ENCODE measurements around the gene AAK1. TPM values are rescaled to one million over a fixed set of nuclear protein-coding genes. Genes with fewer than 3 reads are reported as not detected.
A peak's percentile ranks its signal among the peaks of the same experiment; 100 is the strongest.

Gene AAK1
- total RNA-seq, 2 experiments from 2014 or later: 114 to 115 TPM

DNA sequence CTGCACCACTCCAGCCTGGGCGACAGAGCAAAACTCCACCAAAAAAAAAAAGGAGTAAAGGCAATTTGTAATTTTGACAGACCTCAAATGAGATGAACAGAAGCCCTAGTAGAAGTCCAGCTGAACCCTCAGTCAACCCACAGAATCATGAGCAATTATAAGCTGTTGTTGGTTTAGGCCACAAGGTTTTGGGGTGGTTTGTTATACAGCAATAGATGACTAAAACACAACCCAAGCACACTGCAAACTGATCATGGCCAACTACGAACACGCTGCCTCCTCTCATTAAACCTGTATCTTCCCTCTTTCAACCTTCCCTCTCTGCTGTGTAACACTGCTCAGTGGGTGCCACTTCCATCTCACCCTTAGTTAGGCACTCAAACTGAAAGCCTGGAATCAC is 22.1 kb downstream of the AAK1 start:
- no peak overlapping the region for H3K4me3 Mint-ChIP-seq
- H3K27ac Mint-ChIP-seq: peak overlapping the region; percentile 43

DNA sequence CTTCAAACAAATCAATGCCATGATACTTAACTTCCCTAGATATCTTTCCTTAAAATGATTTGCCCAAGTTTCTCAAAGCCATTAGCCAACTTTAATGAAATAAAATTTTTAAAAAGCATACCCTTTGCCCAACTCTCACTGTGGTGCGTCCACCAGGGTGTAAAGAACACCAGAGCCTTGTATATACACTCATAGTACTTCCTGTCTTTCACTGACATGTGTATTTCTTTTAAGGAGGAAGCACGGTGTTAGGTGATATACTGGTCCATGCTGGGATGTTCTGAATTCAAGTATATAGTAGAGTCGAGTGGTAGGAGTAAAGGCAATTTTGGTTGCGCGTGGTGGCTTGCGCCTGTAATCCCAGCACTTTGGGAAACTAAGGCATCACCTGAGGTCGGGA is 22.7 kb downstream of the AAK1 start:
- Mint-ChIP-seq H3K4me1 (ENCODE audit: low read depth) (peaks cover 19% of the 10 kb centered on the region), H3K4me3 (no peak overlapping the region), H3K27ac (no peak overlapping the region), H3K27me3 (no peaks in the 10 kb centered on the region), H3K9me3 (peaks cover 4% of the 10 kb centered on the region), H3K36me3 (ENCODE audit: low read depth) (peaks cover 20% of the 10 kb centered on the region)
- no peak for ATAC-seq
- TF ChIP-seq, protein P1, sequence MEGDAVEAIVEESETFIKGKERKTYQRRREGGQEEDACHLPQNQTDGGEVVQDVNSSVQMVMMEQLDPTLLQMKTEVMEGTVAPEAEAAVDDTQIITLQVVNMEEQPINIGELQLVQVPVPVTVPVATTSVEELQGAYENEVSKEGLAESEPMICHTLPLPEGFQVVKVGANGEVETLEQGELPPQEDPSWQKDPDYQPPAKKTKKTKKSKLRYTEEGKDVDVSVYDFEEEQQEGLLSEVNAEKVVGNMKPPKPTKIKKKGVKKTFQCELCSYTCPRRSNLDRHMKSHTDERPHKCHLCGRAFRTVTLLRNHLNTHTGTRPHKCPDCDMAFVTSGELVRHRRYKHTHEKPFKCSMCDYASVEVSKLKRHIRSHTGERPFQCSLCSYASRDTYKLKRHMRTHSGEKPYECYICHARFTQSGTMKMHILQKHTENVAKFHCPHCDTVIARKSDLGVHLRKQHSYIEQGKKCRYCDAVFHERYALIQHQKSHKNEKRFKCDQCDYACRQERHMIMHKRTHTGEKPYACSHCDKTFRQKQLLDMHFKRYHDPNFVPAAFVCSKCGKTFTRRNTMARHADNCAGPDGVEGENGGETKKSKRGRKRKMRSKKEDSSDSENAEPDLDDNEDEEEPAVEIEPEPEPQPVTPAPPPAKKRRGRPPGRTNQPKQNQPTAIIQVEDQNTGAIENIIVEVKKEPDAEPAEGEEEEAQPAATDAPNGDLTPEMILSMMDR (IDR thresholded peaks at IDR 0.05): no peak
- no peak for DNase-seq
- CTCF ChIA-PET: interaction anchor here (0.7 to 2.5 kb wide), 4 partner anchors 8 to 56 kb away, joined by 3 to 24 read pairs (median 3); no protein-coding TSS in a partner anchor
- POLR2A ChIA-PET: interaction anchor here (1.1 to 1.7 kb wide), 4 partner anchors 11 to 23 kb away, joined by 3 to 5 read pairs (median 4); partner anchors contain the start of gene AAK1
- intact Hi-C loops (cut with micrococcal nuclease): no loop called here

More for the DNA sequence above, 22.1 kb downstream of the AAK1 start:
- no peak for ATAC-seq
- Mint-ChIP-seq H3K9me3 (peaks cover 4% of the 10 kb centered on the region), H3K4me1 (ENCODE audit: low read depth) (peaks cover 16% of the 10 kb centered on the region), H3K27me3 (no peaks in the 10 kb centered on the region), H3K36me3 (ENCODE audit: low read depth) (peaks cover 18% of the 10 kb centered on the region)
- intact Hi-C loops (cut with micrococcal nuclease): no loop called here
- TF ChIP-seq, protein P1 (IDR thresholded peaks at IDR 0.05): no peak
- POLR2A ChIA-PET: interaction anchor here (1.2 to 1.7 kb wide), 3 partner anchors 11 to 22 kb away, joined by 3 to 5 read pairs (median 4); partner anchors contain the start of gene AAK1
- CTCF ChIA-PET: interaction anchor here (1.2 to 2.5 kb wide), 2 partner anchors 39 to 56 kb away, joined by 3 to 24 read pairs; no protein-coding TSS in a partner anchor
- peak; percentile 28 for DNase-seq

DNA sequence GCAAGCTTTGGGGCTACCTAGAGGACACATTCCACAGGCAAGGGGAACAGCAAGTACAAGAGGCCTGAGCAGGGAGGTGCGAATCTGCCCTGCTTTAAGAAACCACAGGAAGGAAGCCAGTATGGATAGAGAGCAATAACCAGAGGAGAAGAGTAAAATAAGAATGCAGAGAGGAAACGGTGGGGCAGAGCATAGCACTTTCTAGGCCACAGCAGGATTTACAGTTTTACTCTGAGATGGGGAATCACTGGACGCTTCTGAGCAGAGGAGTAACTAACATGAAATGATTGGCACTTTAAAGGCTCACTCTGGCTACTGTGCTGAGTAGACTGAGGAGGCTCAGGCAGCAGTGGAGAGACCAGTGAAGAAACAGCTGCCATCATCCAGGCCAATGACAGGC is 23.8 kb downstream of the AAK1 start:
- peak; percentile 37 for DNase-seq
- POLR2A ChIA-PET: interaction anchor here (0.6 to 1.1 kb wide), 4 partner anchors 9 to 119 kb away, joined by 3 to 4 read pairs (median 3); no protein-coding TSS in a partner anchor

DNA sequence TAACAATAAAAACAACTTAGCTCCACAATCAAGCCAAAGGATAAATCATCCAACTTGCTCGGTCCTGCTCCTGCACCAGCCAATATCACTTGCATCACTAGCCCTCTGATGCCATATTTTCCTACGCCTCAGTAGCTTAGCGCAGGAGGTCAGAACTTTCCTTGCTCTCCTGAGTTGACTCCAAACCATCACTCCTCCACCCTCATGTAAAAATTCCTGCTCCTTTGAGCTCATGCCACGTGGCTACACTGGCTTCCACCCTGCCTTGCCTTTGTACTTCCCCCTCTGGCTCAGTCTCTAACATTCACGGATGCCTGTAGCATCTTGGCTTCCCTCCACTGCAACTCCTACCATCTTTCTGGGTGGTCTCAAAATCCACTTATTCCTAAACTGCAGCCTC is 25.2 kb downstream of the AAK1 start:
- ChIA-PET POLR2A (interaction anchor here (0.9 to 1.6 kb wide), 6 partner anchors 11 to 53 kb away, joined by 3 to 6 read pairs (median 4); no protein-coding TSS in a partner anchor), CTCF (interaction anchor here (1.2 to 2.8 kb wide), 4 partner anchors 10 to 53 kb away, joined by 3 to 15 read pairs (median 7); no protein-coding TSS in a partner anchor)
- ATAC-seq: no peak
- H3K4me3 Mint-ChIP-seq: no peak overlapping the region
- intact Hi-C loops (cut with micrococcal nuclease): no loop called here
- no peak overlapping the region for H3K27ac Mint-ChIP-seq
- TF ChIP-seq, protein P1 (IDR thresholded peaks at IDR 0.05): no peak
- peaks cover 10% of the 10 kb centered on the region for H3K9me3 Mint-ChIP-seq
- no peak for DNase-seq
- no peaks in the 10 kb centered on the region for H3K27me3 Mint-ChIP-seq
- peaks cover 44% of the 10 kb centered on the region for H3K36me3 Mint-ChIP-seq (ENCODE audit: low read depth)
- peaks cover 37% of the 10 kb centered on the region for H3K4me1 Mint-ChIP-seq (ENCODE audit: low read depth)

More for the DNA sequence above, 23.8 kb downstream of the AAK1 start:
- TF ChIP-seq, protein P1 (IDR thresholded peaks at IDR 0.05): no peak
- Mint-ChIP-seq H3K4me3 (no peak overlapping the region), H3K4me1 (ENCODE audit: low read depth) (peaks cover 31% of the 10 kb centered on the region), H3K36me3 (ENCODE audit: low read depth) (peaks cover 31% of the 10 kb centered on the region), H3K9me3 (peaks cover 6% of the 10 kb centered on the region), H3K27me3 (no peaks in the 10 kb centered on the region), H3K27ac (no peak overlapping the region)
- ATAC-seq: peak; percentile 64
- intact Hi-C loops (cut with micrococcal nuclease): no loop called here
- CTCF ChIA-PET: interaction anchor here (0.6 to 2.1 kb wide), 3 partner anchors 8 to 572 kb away, joined by 3 to 10 read pairs (median 4); no protein-coding TSS in a partner anchor

DNA sequence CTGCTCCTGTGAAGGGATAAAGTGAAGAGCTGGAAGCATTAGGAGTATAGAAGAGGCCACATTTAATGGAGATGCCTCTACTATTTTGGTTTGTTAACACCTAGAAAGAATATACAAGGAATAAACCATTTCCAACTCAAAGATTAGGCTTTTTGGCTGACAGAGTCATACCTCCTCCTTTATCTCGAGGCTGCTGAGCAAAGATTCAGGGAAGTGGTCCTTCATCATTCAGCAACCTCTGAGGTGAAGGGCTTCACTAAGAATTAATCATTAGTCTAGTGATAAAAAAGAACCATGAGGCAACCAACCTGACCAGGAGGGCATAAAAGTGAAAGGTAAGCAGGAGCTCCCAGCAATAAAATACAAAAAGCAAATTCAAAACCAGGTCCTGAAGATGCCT is 25.8 kb downstream of the AAK1 start:
- Mint-ChIP-seq H3K27ac (no peak overlapping the region), H3K27me3 (no peaks in the 10 kb centered on the region), H3K36me3 (ENCODE audit: low read depth) (peaks cover 45% of the 10 kb centered on the region), H3K4me1 (ENCODE audit: low read depth) (peaks cover 37% of the 10 kb centered on the region), H3K9me3 (peaks cover 13% of the 10 kb centered on the region), H3K4me3 (no peak overlapping the region)
- ATAC-seq (no peak), DNase-seq (no peak)
- intact Hi-C loops (cut with micrococcal nuclease): no loop called here
- ChIA-PET POLR2A (interaction anchor here (0.7 to 1.6 kb wide), 9 partner anchors 11 to 684 kb away, joined by 3 to 6 read pairs (median 4); no protein-coding TSS in a partner anchor), CTCF (interaction anchor here (1.2 to 2.8 kb wide), 4 partner anchors 10 to 52 kb away, joined by 3 to 15 read pairs (median 7); no protein-coding TSS in a partner anchor)
- TF ChIP-seq, protein P1 (IDR thresholded peaks at IDR 0.05): no peak
